Measurements from ENCODE around the gene ATRN.

The ATRN gene

DNA sequence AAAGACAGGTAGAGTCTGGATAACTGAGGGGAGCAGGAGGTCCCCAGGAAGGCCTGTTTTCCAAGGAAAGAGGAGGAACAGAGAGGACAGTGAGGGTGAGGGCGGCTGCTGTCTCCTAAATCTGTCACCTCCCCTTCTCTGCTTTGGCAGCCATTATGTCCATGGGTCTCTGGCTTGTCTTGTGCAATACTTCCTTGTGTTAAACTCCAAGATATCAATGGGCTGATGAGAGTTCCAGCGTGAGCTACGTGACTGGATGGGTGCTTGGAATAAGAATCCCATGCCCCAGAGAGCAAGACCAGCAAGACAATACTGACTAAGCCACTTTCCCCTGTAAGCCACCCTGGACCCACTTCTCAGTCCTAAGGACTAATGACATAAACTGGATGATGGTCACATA, 37.1 kb upstream of the ATRN start:
- no peak overlapping the region for H3K4me3 ChIP-seq (ENCODE audit: low read depth, low read length)
- TF ChIP-seq, protein P1, sequence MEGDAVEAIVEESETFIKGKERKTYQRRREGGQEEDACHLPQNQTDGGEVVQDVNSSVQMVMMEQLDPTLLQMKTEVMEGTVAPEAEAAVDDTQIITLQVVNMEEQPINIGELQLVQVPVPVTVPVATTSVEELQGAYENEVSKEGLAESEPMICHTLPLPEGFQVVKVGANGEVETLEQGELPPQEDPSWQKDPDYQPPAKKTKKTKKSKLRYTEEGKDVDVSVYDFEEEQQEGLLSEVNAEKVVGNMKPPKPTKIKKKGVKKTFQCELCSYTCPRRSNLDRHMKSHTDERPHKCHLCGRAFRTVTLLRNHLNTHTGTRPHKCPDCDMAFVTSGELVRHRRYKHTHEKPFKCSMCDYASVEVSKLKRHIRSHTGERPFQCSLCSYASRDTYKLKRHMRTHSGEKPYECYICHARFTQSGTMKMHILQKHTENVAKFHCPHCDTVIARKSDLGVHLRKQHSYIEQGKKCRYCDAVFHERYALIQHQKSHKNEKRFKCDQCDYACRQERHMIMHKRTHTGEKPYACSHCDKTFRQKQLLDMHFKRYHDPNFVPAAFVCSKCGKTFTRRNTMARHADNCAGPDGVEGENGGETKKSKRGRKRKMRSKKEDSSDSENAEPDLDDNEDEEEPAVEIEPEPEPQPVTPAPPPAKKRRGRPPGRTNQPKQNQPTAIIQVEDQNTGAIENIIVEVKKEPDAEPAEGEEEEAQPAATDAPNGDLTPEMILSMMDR (IDR thresholded peaks at IDR 0.05; ENCODE audit: borderline replicate concordance, insufficient read depth, low read depth, low read length): no peak

DNA sequence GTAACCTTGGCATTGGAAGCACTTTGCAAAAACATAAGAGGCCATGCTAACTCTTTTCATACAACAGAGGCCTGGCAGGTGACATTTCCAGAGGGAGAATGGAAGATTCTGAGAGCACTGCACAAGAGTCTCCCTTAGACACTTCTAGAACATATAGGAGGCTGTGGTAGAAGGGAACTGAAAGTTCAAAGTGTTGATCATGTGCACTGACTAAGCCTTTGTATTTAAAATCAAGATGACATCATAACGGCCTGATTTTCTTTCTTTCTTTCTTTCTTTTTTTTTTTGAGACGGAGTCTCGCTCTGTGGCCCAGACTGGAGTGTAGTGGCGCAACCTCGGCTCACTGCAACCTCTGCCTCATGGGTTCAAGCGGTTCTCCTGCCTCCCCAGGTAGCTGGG, 36.6 kb upstream of the ATRN start:
- TF ChIP-seq, protein P1 (IDR thresholded peaks at IDR 0.05; ENCODE audit: borderline replicate concordance, insufficient read depth, low read depth, low read length): no peak
- no peak overlapping the region for H3K4me3 ChIP-seq (ENCODE audit: low read depth, low read length)

DNA sequence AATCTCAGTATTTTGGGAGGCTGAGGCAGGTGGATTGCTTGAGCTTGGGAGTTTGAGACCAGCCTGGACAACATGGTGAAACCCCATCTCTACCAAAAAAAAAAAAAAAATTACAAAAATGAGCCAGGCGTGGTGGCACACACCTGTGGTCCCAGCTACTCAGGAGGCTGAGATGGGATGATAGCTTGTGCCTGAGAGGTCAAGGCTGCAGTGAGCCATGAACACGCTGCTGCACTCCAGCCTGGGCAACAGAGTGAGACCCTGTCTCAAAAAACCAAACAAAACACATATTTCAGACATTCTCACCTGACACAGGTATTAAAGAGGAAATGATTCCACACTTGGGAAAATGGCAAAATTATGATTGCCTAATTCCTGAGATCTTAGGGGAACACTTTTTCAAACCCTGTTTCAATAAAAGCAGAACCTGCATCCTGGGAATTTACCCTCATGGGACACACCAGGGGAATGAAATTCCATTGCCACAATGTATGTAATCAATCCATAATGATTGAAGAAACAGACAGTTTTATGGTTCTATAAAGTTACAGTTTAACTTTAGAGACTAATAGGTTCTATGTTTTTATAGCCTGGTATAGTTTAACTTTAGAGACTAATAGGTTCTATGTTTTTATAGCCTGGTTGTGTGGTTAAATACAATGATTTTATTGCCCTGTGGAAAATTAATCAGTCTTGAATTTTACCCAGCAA, 33.8 kb upstream of the ATRN start:
- no peak overlapping the region for H3K4me3 ChIP-seq (ENCODE audit: low read depth, low read length)
- TF ChIP-seq, protein P1 (IDR thresholded peaks at IDR 0.05; ENCODE audit: borderline replicate concordance, insufficient read depth, low read depth, low read length): no peak

DNA sequence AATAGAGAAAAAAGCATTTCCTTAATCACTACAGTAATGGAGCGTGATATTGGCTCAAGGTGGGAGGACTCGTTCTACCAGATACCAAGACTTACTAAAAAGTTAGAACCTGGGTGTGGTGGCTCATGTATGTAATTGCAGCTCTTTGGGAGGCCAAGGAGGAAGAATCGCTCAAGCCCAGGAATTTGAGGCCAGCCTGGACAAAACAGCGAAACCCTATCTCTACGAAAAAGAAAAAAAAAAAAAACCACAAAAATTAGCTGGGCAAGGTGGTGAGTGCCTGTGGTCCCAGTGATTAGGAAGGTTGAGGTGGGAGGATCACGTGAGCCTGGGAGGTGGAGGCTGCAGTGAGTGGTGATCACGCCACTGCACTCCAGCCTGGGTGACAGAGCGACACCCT, 24.0 kb upstream of the ATRN start:
- TF ChIP-seq, protein P1 (IDR thresholded peaks at IDR 0.05; ENCODE audit: borderline replicate concordance, insufficient read depth, low read depth, low read length): no peak
- no peak overlapping the region for H3K4me3 ChIP-seq (ENCODE audit: low read depth, low read length)

DNA sequence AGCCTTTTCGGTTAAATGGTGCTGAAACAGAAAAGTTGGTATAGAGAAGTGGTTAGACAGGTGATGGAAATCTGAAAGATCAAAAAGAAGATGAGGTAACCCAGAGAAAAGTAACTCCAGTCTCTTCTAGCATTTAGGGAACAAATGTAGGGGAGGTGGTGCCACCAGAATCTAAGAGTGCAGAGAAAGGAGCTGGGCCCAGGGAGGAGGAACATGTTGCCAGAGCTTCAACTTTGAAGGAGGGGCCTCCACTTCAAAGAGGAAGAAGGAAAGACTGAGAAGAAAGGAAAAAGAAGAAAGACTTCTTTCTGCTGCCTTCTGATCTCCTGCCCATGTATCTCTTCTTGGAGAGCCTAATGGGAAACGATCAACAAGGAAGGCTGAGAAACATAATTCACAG, 23.5 kb upstream of the ATRN start:
- TF ChIP-seq, protein P1 (IDR thresholded peaks at IDR 0.05; ENCODE audit: borderline replicate concordance, insufficient read depth, low read depth, low read length): no peak
- H3K4me3 ChIP-seq (ENCODE audit: low read depth, low read length): no peak overlapping the region

DNA sequence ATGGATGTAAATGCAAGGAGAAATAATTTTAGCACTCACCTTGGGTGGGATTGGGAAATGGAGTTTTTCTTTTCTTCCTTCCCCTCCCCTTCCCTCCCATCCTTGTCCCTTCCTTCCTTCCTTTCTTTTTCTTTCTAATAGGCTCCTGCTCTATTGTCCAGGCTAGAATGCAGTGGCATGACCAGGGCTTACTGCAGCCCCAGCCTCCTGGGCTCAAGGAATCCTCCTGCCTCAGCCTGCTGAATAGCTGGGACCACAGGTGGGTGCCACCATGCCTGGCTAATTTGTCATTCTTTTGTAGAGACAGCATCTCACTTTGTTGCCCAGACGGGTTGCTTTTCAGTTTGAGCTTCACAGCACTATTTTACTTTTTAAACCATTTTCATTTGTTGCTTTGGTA, 21.5 kb upstream of the ATRN start:
- TF ChIP-seq, protein P1 (IDR thresholded peaks at IDR 0.05; ENCODE audit: borderline replicate concordance, insufficient read depth, low read depth, low read length): no peak
- H3K4me3 ChIP-seq (ENCODE audit: low read depth, low read length): no peak overlapping the region

DNA sequence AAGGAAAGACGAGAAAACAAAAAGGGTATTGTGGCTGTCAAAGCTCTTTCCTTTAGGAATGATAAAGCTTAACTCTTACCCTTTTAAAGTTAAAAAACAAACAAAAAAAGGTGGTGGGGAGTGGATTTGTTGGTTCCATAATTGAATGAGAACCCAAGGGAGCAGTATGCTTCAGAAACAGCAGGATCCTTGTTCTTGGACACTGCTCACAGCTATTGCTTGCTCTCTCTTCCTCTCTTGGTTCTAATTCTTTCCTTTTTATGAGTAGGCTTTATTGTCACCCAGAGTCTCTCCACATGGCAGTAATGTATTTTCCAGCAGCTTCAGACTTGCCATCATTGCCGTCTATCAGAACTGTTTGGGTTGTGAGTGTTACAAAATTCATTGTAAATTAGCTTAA, 18.7 kb upstream of the ATRN start:
- TF ChIP-seq, protein P1 (IDR thresholded peaks at IDR 0.05; ENCODE audit: borderline replicate concordance, insufficient read depth, low read depth, low read length): no peak
- H3K4me3 ChIP-seq (ENCODE audit: low read depth, low read length): no peak overlapping the region

All from GM12875 (cell line).